ENCODE measurements around the gene BICRA. TPM values are rescaled to one million over a fixed set of nuclear protein-coding genes. Genes with fewer than 3 reads are reported as not detected.

The BICRA gene
- polyA plus RNA-seq, 1 donor (not counting 4 experiments of a cell fraction or from before 2014, with no cell fraction given), result 0.42 TPM

- H4K20me1 ChIP-seq (ENCODE audit: control insufficient read depth, extremely low read depth, insufficient read depth, low read length), result no peaks in the 10 kb centered on the region
- no peaks in the 10 kb centered on the region for H3K9me1 ChIP-seq (ENCODE audit: control insufficient read depth, extremely low read depth, insufficient read depth, low read length)
- H2AFZ ChIP-seq (ENCODE audit: control insufficient read depth, low read length), result no peak overlapping the region
- H3K79me2 ChIP-seq (ENCODE audit: control insufficient read depth, insufficient read depth, low read length), result no peaks in the 10 kb centered on the region
- no peak for DNase-seq (ENCODE audit: low read depth, low spot score)
- no peak overlapping the region for H3K4me3 ChIP-seq (ENCODE audit: control insufficient read depth in 2 of 3, extremely low read depth in 1 of 3, insufficient read depth in 2 of 3, low read depth in 1 of 3, low read length in 3 of 3)
- no peak overlapping the region for H3K27ac ChIP-seq (ENCODE audit: control insufficient read depth, insufficient read depth, low read length)
- H3K27me3 ChIP-seq (ENCODE audit: control insufficient read depth, extremely low read depth, insufficient read depth, low read length), result no peaks in the 10 kb centered on the region
- H3K4me1 ChIP-seq (ENCODE audit: control insufficient read depth, extremely low read depth, insufficient read depth, low read length), result no peaks in the 10 kb centered on the region
- no peak overlapping the region for H3K9ac ChIP-seq (ENCODE audit: control insufficient read depth, extremely low read depth, insufficient read depth, low read length)
- H3K4me2 ChIP-seq (ENCODE audit: control insufficient read depth, extremely low read depth, insufficient read depth, low read depth, low read length), result no peak overlapping the region
- H3K36me3 ChIP-seq (ENCODE audit: control insufficient read depth in 2 of 2, extremely low read depth in 1 of 2, insufficient read depth in 2 of 2, low read length in 2 of 2), result peaks cover 13 to 22% of the 10 kb centered on the region in 2 experiments
- no peak for TF ChIP-seq EZH2 (IDR thresholded peaks at IDR 0.05; ENCODE audit: low read length)
- TF ChIP-seq CTCF (optimal IDR thresholded peaks at IDR 0.05 in 1 of 3, IDR thresholded peaks at IDR 0.05 in 1 of 3, conservative IDR thresholded peaks at IDR 0.05 in 1 of 3; ENCODE audit: extremely low read depth in 1 of 3, insufficient read depth in 2 of 3, low read length in 3 of 3), result no peak
- no peaks in the 10 kb centered on the region for H3K9me3 ChIP-seq (ENCODE audit: control insufficient read depth, low read depth, low read length)
- dilution Hi-C loops (cut with MboI; ENCODE audit: extremely low pct_ligation_motif_present, low sequenced_read_pairs), result no loop called here
- FAIRE-seq, result no peak
Measured at GRCh38 chr19:47675271-47675670, 66.3 kb downstream of the BICRA start.

- FAIRE-seq (no peak), DNase-seq (ENCODE audit: low read depth, low spot score) (no peak)
- TF ChIP-seq EZH2 (IDR thresholded peaks at IDR 0.05; ENCODE audit: low read length) (no peak), CTCF (optimal IDR thresholded peaks at IDR 0.05 in 1 of 3, IDR thresholded peaks at IDR 0.05 in 1 of 3, conservative IDR thresholded peaks at IDR 0.05 in 1 of 3; ENCODE audit: extremely low read depth in 1 of 3, insufficient read depth in 2 of 3, low read length in 3 of 3) (no peak)
- Histone ChIP-seq H3K9ac (ENCODE audit: control insufficient read depth, extremely low read depth, insufficient read depth, low read length) (no peak overlapping the region), H3K27ac (ENCODE audit: control insufficient read depth, insufficient read depth, low read length) (no peak overlapping the region), H3K4me2 (ENCODE audit: control insufficient read depth, extremely low read depth, insufficient read depth, low read depth, low read length) (no peak overlapping the region), H3K79me2 (ENCODE audit: control insufficient read depth, insufficient read depth, low read length) (no peaks in the 10 kb centered on the region), H3K4me3 (ENCODE audit: control insufficient read depth in 2 of 3, extremely low read depth in 1 of 3, insufficient read depth in 2 of 3, low read depth in 1 of 3, low read length in 3 of 3) (no peak overlapping the region), H3K36me3 (ENCODE audit: control insufficient read depth in 2 of 2, extremely low read depth in 1 of 2, insufficient read depth in 2 of 2, low read length in 2 of 2) (peaks cover 13 to 17% of the 10 kb centered on the region in 2 experiments), H2AFZ (ENCODE audit: control insufficient read depth, low read length) (no peak overlapping the region), H3K27me3 (ENCODE audit: control insufficient read depth, extremely low read depth, insufficient read depth, low read length) (no peaks in the 10 kb centered on the region), H3K9me3 (ENCODE audit: control insufficient read depth, low read depth, low read length) (no peaks in the 10 kb centered on the region), H3K4me1 (ENCODE audit: control insufficient read depth, extremely low read depth, insufficient read depth, low read length) (no peaks in the 10 kb centered on the region), H4K20me1 (ENCODE audit: control insufficient read depth, extremely low read depth, insufficient read depth, low read length) (no peaks in the 10 kb centered on the region), H3K9me1 (ENCODE audit: control insufficient read depth, extremely low read depth, insufficient read depth, low read length) (no peaks in the 10 kb centered on the region)
- dilution Hi-C loops (cut with MboI; ENCODE audit: extremely low pct_ligation_motif_present, low sequenced_read_pairs), result no loop called here
Measured at GRCh38 chr19:47675859-47676258, 66.9 kb downstream of the BICRA start.

Measured in keratinocyte (primary cell).